ENCODE measurements around the gene SSX2IP.
"Not testable (repeated sequence)": the region's sequence is repeated elsewhere in the genome, so short reads cannot be mapped to it uniquely, and the experiment has no call there.

Gene SSX2IP

DNA sequence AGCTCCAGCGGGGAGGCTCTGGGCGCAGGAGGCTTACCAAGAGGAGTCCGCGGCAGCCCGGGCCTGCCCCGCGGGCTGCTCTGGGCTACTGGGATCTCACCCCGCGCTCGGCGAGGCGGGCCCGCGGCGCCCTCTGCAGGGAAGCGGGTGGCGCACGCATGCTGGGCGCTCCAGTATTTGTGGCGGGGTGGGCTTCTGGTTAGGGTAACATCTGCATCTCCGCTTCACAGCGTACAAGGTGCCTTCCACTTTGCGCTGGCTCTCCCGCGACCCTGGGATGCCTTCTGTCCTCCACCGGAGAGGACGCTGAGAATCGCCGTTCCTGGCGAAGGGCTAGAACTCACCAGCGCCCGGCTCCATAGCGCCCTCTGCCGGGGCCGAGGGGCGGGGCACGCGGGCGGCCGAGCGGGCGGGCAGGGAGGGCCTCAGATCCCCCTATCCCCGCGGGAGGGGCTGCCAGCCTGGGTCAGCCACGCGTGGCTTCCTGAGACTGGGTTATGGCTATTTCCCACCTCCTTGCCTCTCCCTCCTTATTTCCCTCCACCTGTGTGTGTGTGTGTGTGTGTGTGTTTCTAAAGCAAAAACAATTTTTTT is 69.4 kb downstream of the SSX2IP start:
- DNase-seq (ENCODE audit: low read depth in 1 of 2, low spot score in 1 of 2), result peak; percentile 56 to 70

DNA sequence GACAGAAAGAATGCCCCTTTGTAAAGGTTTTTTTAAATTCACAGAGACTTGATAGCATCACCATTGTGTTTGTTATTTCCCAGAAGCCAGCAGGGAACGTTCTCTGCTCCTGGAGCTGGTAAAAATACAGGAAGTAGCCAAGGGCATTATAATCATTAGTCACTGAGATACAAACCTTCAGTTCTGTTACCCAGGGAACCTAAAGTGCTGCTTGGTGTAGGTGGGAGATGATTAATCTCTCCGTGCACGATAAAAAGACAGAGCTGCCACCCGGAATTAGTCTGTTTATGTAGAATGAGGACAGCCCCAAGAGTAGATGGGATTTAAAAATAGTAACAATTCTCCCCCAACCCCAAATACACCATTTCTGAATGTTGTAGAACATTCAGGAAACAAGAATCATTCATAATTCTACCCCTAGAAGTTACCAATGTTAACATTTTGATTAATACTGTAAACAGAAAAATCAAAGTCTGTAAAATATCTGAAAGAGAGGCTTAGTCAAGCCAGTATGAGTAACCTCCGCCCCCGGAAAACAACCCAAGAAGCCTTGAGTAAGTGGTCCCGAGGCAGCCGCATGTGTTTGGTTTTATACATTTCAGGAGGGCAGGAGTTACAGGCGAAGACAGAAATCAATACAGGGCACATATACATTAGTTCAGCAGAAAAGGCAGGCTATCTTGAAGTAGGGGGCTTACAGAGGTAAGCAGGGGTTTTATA is 70.7 kb downstream of the SSX2IP start:
- DNase-seq (ENCODE audit: low read depth in 1 of 2, low spot score in 1 of 2), result peak in 1 of 2 donors; percentile 14

DNA sequence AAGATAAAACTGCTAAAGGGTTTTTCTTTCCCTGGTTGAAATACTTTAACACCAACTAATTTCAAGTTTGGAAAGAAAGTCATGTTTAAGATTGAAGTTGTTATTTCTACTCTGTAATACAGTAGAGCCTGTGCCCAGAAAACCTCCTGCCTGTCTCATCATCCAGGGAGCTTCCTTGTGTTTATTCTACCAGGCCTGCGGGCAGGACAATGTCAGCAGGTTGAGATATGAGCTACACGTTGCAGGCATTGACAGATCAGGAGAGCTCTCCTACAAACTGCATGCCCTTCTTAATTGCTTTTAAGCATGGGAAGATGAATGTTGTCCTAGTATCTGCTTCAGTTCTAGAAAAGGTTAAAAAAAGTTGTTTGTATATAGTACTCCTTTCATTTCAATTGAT is 72.9 kb downstream of the SSX2IP start:
- no peak for DNase-seq (ENCODE audit: low read depth in 1 of 2, low spot score in 1 of 2)

DNA sequence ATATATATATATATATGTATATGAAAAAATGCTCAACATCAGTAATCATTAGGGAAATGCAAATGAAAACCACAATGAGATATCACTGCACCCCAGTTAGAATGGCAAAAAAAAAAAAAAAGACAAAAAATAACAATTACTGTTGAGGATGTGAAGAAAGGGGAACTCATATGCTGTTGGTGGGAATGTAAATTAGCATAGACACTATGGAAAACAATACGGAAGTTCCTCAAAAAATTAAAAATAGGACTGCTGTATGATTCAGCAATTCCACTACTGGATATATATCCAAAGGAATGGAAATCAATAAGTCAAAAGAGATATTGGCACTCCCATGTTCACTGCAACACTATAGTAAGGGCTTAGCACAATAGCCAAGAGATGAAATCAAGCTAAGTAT is 74.5 kb downstream of the SSX2IP start:
- DNase-seq (ENCODE audit: low read depth in 1 of 2, low spot score in 1 of 2), result no peak

DNA sequence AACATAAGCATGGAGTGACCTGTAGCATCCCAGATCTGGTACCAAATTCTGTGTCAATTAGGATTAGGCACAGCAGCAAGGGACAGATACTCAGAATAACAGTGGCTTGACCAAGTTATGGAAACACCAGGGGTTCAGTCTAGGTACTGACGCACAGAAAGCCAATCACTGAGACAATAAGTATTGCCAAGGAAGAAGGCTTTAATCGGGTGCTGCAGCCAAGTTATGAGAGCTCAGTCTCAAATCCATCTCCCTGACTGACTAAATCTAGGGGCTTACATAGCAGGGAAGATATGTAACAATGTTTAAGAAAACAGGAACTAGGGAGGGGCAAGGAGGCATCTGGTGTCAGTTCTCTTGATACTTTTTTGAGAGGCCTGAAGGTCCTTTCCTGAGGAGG is 76.4 kb downstream of the SSX2IP start:
- DNase-seq (ENCODE audit: low read depth in 1 of 2, low spot score in 1 of 2), result no peak

DNA sequence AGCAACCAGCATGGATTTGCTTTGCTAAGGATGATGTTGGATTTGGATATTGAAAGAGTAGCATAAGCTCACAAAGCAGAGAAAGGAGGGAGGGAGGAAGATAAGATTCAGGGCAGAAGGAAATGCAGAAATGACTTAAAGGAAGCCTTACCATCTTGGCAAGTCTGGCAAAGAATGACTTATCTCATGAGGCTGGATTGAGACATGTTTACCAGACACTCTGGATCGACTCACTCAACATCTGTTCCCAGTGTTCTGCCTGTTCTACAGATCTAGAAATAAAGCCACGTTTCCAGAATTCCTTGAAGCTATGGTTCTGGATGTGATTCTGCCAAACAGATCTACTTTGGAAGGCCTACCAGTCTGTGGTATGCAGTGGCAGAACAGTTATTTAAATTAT is 77.2 kb downstream of the SSX2IP start:
- no peak for DNase-seq (ENCODE audit: low read depth in 1 of 2, low spot score in 1 of 2)

DNA sequence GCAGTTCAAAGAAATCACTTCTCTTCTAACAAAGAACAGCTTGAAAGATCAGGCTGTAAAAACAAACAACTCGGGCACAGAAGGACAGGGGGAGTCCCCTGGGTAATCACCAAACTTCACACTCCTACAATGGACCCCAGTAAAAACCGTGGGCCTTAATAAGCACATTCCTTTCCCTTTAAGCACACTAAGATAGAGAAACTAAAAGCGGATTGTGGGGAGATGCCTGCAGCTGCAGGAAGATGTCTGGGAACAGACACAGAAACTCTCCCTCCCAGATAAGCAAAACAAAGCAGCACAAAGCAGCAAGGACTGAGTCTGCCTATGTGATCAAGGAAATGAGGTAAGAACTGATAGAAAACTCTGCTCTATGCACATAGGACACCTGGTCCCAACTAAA is 78.5 kb downstream of the SSX2IP start:
- no peak for DNase-seq (ENCODE audit: low read depth in 1 of 2, low spot score in 1 of 2)

DNA sequence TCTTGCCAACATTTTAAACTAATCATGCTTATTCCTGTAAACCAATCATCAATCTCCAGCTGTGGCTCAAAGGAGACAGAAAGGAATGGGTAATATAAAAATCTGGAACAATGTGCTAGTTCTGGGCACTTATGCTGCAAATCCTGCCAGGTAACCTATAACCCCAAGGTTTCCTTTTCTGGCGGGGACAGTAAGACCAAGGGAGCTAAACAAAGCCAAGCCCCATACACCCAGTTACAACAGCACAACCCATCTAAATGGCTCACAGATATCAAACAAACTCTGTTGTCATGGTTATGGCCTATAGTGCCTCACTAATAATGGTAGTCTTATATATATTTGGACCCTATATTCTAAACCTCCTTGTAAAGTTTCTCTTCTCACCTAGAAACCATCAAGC is 79.2 kb downstream of the SSX2IP start:
- no peak for DNase-seq (ENCODE audit: low read depth in 1 of 2, low spot score in 1 of 2)

DNA sequence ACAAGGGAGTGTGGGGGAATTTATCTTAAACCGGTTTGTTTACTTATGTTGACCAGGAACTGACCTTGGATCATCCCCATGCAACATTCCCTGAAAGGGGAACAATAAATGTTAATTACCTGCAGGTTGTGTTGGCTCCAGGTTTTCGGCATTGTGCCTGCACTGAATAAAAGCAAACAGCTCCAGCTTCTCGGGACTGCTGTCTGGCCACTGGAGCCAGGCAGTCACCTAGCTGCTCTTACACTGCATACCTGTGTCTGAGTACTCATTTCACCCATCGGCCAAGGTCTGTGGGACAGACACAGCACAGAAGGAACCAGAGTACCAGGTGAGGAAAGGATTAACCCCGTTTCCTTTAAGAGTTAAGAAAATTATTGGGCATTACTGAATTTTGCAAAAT is 83.3 kb downstream of the SSX2IP start:
- no peak for DNase-seq (ENCODE audit: low read depth in 1 of 2, low spot score in 1 of 2)

DNA sequence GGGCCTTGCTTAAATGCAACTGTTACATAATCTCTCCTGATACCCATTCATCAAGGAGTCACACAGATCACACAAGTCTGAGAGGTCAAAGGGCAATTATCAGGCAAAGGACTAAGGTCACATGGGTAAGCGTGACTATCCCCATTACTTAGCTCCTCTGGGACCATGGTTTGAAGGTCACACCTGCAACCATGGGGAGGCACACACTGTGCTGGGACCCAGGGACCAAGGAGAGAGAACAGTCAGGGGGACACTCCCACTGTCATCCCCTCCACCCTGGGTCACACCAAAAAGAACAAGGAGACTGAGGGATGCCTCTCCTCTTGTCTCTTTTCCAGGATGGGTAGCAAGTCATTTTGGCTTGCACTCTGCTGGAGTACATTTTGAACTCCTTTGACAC is 85.1 kb downstream of the SSX2IP start:
- DNase-seq (ENCODE audit: low read depth in 1 of 2, low spot score in 1 of 2), result no peak

DNA sequence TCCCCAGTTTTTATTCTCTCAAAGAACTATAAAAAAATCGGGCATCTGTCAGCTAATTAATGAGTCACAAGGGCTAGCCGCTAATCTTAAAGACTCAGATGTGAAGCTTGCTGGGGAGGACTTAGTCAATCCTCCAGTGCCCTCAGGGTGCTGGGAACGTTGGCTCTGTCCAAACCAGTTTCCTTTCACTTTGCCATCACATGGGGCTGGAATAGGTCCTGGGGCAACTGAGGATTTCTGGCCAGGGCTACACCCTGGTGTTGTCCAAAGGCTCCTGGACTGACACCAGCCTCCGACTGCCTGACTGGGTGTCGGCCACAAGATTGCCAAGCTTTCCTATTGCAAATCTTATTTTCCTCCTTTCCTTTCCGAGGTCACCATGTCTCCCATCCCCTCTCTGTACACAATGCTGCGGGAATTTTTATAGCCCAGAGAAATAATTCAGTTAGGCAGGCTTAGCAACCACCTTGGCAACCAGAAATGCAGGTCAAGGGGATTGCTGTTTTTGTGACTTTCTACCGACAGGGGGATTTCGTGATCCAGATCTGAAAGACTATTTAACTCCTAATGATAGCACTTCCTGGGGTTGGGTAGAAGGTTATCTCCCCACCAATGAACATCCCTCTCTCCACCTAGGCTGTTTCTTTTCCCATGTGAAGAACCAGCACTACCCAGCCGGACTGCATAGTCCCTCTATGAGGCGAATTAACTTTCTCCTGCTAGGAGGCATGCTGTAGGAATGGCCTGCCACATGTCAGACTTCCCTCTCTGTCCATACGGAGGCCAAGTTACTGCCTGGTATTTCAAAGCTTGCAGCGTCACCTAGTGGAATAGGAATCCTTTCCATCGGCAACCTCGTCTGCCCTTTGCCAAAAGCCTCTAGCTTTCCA is 86.1 kb downstream of the SSX2IP start:
- DNase-seq (ENCODE audit: low read depth in 1 of 2, low spot score in 1 of 2), result no peak

DNA sequence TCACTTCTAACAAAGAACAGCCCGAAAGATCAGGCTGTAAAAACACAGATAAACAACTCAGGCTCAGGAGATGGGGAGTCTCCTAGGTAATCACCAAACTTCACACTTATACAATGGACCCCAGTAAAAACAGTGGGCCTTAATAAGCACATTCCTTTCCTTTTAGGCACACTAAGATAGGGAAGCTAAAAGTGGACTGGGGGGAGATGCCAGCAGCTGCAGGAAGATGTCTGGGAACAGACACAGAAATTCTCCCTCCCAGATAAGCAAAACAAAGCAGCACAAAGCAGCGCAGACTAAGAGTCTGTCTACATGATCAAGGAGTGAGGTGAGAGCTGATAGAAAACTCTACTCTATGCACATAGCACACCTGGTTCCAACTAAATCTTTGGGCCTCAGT is 87.0 kb downstream of the SSX2IP start:
- no peak for DNase-seq (ENCODE audit: low read depth in 1 of 2, low spot score in 1 of 2)

DNA sequence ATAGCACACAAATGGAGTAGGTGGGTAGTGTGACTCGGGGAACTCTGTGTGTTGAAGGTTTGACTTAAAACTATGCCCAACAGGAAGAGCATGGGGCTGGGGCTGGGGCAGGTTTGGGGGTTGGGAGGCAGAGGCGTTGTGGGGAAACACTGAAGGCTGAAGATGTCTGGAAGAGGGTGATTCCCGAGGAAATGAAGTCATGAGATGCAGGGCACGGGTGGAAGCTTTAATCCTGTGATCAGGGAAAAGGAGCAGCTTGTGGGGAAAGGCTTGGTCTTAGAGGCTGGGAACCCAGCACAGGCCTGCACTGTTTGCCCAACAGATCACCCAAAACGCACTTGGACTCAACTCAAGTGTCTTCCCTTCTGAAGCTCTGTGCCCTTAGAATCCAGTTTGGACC is 89.5 kb downstream of the SSX2IP start:
- no peak for DNase-seq (ENCODE audit: low read depth in 1 of 2, low spot score in 1 of 2)

DNA sequence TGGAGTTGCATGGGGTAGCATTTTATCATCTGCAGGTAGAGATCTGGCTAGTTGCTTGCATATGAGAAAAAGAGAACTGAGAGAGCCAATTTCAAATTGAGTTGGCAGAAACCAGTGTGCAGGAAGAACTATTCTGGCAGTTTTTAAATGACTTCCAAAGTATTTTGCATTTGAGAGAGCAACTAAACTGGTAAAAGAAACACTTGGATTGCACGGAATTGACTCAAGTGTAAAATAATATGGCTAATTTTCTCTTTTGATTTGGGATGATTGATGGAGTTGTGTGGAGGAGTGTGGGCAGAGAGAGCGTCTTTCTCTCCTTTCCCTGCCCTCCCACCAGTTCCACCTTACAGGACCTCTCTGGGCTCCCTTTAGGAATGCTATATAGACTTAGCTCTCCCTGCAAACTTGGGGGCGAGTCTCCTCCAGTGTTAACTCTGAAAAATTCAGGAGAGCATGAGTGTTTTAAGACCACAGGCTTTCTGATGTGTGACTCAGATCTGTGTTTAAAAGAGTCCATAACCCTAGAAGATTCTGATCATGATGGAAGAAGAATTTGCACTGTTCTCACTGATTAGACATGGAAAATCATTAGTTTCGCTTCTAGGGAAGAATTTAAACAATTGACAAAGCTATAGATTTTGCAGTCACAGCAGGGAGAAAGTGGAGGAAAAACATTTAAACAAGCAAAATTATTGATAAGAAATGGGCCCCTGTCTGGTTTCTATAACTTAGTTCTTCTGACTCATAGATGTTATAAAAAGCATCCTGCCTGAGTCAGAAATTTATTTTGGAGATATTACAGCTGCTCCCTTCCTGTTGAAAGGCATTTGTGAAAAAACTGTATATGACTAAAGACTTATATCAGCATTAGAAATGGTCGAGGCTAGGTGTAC is 91.2 kb downstream of the SSX2IP start:
- no peak for DNase-seq (ENCODE audit: low read depth in 1 of 2, low spot score in 1 of 2)

DNA sequence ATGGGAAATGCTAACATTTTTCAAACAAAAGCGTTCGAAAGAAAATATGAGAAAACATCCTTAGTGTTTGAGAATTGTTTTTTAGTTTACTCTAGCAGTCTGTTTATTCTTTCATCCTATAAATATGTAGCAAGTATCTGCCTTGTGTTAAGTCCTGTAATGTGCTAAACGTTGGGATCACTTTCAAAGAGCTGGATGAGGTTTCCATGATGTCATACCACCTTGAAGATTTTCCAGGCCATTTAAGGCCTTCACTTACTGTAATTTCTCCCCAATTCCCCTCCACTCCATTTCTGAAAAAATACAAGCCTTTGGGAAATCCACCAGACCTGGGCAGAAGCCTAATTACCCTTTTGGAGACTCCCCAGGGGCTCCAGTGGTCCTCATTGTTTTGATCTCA is 91.8 kb downstream of the SSX2IP start:
- DNase-seq (ENCODE audit: low read depth in 1 of 2, low spot score in 1 of 2), result no peak

DNA sequence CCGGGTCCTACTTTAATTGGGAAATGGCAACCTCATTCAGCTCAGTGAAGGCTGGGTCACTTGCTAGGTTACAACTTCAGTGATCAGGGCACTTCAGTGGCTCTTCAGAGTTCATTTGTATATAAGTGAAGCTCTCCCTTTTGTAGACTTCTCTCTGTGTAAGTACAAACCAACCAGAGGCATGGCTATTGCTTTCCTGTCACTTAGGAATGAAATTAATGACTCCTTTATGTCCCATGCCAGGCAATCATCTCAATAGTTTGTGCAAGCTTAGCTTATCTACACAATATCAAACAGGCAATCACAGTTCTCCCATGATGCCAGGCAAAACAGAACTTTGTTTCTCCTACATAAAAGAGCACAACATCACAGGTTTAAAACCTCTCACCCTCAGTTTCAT is 93.2 kb downstream of the SSX2IP start:
- DNase-seq (ENCODE audit: low read depth in 1 of 2, low spot score in 1 of 2), result no peak

DNA sequence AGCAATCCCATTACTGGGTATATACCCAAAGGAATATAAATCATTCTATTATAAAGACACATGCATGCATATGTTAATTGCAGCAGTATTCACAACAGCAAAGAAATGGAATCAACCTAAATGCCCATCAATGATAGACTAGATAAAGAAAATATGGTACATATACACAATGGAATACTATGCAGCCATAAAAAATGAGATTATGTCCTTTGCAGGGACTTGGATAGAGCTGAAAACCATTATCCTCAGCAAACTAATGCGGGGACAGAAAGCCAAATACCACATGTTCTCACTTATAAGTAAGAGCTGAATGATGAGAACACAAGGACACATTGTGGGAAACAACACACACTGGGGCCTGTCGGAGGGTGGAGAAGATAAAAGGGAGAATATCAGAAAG is 95.3 kb downstream of the SSX2IP start:
- not testable (repeated sequence) for DNase-seq (ENCODE audit: low read depth in 1 of 2, low spot score in 1 of 2)

Data from activated T-helper 1 cell treated with anti-CD3 and anti-CD28 coated beads, Interleukin-2, amount 50 U/mL, for 16 hours (primary cell).